ENCODE data around the gene DPYSL3.

The DPYSL3 gene

GRCh38 chr5:147512659-147513379 lies 3.0 kb upstream of the DPYSL3 start:
- DNase-seq, result no peak

- DNase-seq, result no peak
Measured at GRCh38 chr5:147510885-147511284, 1.0 kb upstream of the DPYSL3 start.

- no peak for DNase-seq
Measured at GRCh38 chr5:147509041-147509709, 693 bp downstream of the DPYSL3 start.

- DNase-seq, result no peak
Measured at GRCh38 chr5:147508711-147509040, 1.2 kb downstream of the DPYSL3 start.

- DNase-seq, result no peak
Measured at GRCh38 chr5:147507480-147508126, 2.3 kb downstream of the DPYSL3 start.

- DNase-seq, result no peak
Measured at GRCh38 chr5:147504535-147504934, 5.3 kb downstream of the DPYSL3 start.

- DNase-seq, result no peak
Measured at GRCh38 chr5:147504011-147504410, 5.9 kb downstream of the DPYSL3 start.

GRCh38 chr5:147490989-147491388 lies 18.9 kb downstream of the DPYSL3 start:
- DNase-seq, result no peak

GRCh38 chr5:147487031-147487750 lies 22.7 kb downstream of the DPYSL3 start:
- no peak for DNase-seq

- DNase-seq, result no peak
Measured at GRCh38 chr5:147485814-147486213, 24.1 kb downstream of the DPYSL3 start.

- no peak for DNase-seq
Measured at GRCh38 chr5:147485046-147485445, 24.8 kb downstream of the DPYSL3 start.

GRCh38 chr5:147484708-147485020 lies 25.2 kb downstream of the DPYSL3 start:
- no peak for DNase-seq

- peak; percentile 82 for DNase-seq
Measured at GRCh38 chr5:147483961-147484707, 25.7 kb downstream of the DPYSL3 start.

GRCh38 chr5:147483188-147483790 lies 26.6 kb downstream of the DPYSL3 start:
- no peak for DNase-seq

GRCh38 chr5:147482706-147483180 lies 27.1 kb downstream of the DPYSL3 start:
- DNase-seq, result peak; percentile 8

- no peak for DNase-seq
Measured at GRCh38 chr5:147481874-147482705, 27.8 kb downstream of the DPYSL3 start.

- DNase-seq, result no peak
Measured at GRCh38 chr5:147481376-147481775, 28.5 kb downstream of the DPYSL3 start.

GRCh38 chr5:147479949-147480348 lies 29.9 kb downstream of the DPYSL3 start:
- no peak for DNase-seq

- peak; percentile 89 for DNase-seq
Measured at GRCh38 chr5:147479444-147479843, 30.4 kb downstream of the DPYSL3 start.

GRCh38 chr5:147474140-147474539 lies 35.7 kb downstream of the DPYSL3 start:
- no peak for DNase-seq
